Measurements from ENCODE around the gene HK2. TPM values are rescaled to one million over a fixed set of nuclear protein-coding genes. Genes with fewer than 3 reads are reported as not detected.

The HK2 gene
- total RNA-seq, 4 donors from 2014 or later: 9.3 to 24.4 (median 15.1) TPM

GRCh38 chr2:74860521-74860920 is 26.6 kb downstream of the HK2 start:
- 70% methylated on average over 3 of the region's 3 CpGs for WGBS
- Histone ChIP-seq H3K36me3 (no peaks in the 10 kb centered on the region), H3K4me3 (no peak overlapping the region), H3K4me1 (peaks cover 18% of the 10 kb centered on the region), H3K9me3 (no peaks in the 10 kb centered on the region), H3K27me3 (no peaks in the 10 kb centered on the region), H3K27ac (no peak overlapping the region)
- TF ChIP-seq EP300 (IDR thresholded peaks at IDR 0.05) (no peak), CTCF (IDR thresholded peaks at IDR 0.05) (no peak), POLR2AphosphoS5 (IDR thresholded peaks at IDR 0.05) (no peak), POLR2A (IDR thresholded peaks at IDR 0.05) (no peak)
- DNase-seq (ENCODE audit: low spot score in 2 of 2): no peak

GRCh38 chr2:74861531-74861930 is 27.6 kb downstream of the HK2 start:
- no peak for DNase-seq (ENCODE audit: low spot score in 2 of 2)
- no peak overlapping the region for H3K4me3 ChIP-seq
- TF ChIP-seq POLR2AphosphoS5 (IDR thresholded peaks at IDR 0.05) (no peak), POLR2A (IDR thresholded peaks at IDR 0.05) (no peak), CTCF (IDR thresholded peaks at IDR 0.05) (no peak), EP300 (IDR thresholded peaks at IDR 0.05) (no peak)
- H3K4me1 ChIP-seq: peaks cover 13% of the 10 kb centered on the region
- H3K9me3 ChIP-seq: no peaks in the 10 kb centered on the region
- no peak overlapping the region for H3K27ac ChIP-seq
- no peaks in the 10 kb centered on the region for H3K36me3 ChIP-seq
- WGBS: 51% methylated on average over 5 of the region's 5 CpGs
- H3K27me3 ChIP-seq: no peaks in the 10 kb centered on the region

GRCh38 chr2:74862020-74862964 is 28.4 kb downstream of the HK2 start:
- no peaks in the 10 kb centered on the region for H3K27me3 ChIP-seq
- no peaks in the 10 kb centered on the region for H3K9me3 ChIP-seq
- H3K27ac ChIP-seq: no peak overlapping the region
- H3K4me1 ChIP-seq: peaks cover 13% of the 10 kb centered on the region
- WGBS: 86% methylated on average over 17 of the region's 17 CpGs
- H3K36me3 ChIP-seq: no peaks in the 10 kb centered on the region
- no peak for DNase-seq (ENCODE audit: low spot score in 2 of 2)
- no peak overlapping the region for H3K4me3 ChIP-seq
- TF ChIP-seq POLR2A (IDR thresholded peaks at IDR 0.05) (no peak), EP300 (IDR thresholded peaks at IDR 0.05) (no peak), POLR2AphosphoS5 (IDR thresholded peaks at IDR 0.05) (no peak), CTCF (IDR thresholded peaks at IDR 0.05) (no peak)

- no peak overlapping the region for H3K4me3 ChIP-seq
- no peaks in the 10 kb centered on the region for H3K9me3 ChIP-seq
- no peak overlapping the region for H3K27ac ChIP-seq
- H3K27me3 ChIP-seq: no peaks in the 10 kb centered on the region
- no peak for DNase-seq (ENCODE audit: low spot score in 2 of 2)
- WGBS: 76% methylated on average over 3 of the region's 3 CpGs
- H3K4me1 ChIP-seq: peaks cover 16% of the 10 kb centered on the region
- TF ChIP-seq POLR2AphosphoS5 (IDR thresholded peaks at IDR 0.05) (no peak), POLR2A (IDR thresholded peaks at IDR 0.05) (no peak)
- H3K36me3 ChIP-seq: no peaks in the 10 kb centered on the region
These were observed 29.9 kb downstream of the HK2 start for GRCh38 chr2:74863802-74864248.

GRCh38 chr2:74864728-74865722 is 31.1 kb downstream of the HK2 start:
- no peaks in the 10 kb centered on the region for H3K9me3 ChIP-seq
- no peak overlapping the region for H3K27ac ChIP-seq
- no peaks in the 10 kb centered on the region for H3K36me3 ChIP-seq
- H3K27me3 ChIP-seq: no peaks in the 10 kb centered on the region
- no peak for DNase-seq (ENCODE audit: low spot score in 2 of 2)
- no peak overlapping the region for H3K4me3 ChIP-seq
- 86% methylated on average over 18 of the region's 20 CpGs for WGBS
- H3K4me1 ChIP-seq: peaks cover 16% of the 10 kb centered on the region
- TF ChIP-seq POLR2A (IDR thresholded peaks at IDR 0.05) (no peak), CTCF (IDR thresholded peaks at IDR 0.05) (no peak), EP300 (IDR thresholded peaks at IDR 0.05) (no peak), POLR2AphosphoS5 (IDR thresholded peaks at IDR 0.05) (no peak)
